IMR-90 (cell line): ENCODE measurements around the gene PDHB.

Experiments used
- CTCF ChIP-seq: conservative IDR thresholded peaks from 2 replicates; pipeline ENCODE4 v1.5.1; 2012; ENCODE audit warnings: mild to moderate bottlenecking, low read depth, low read length, improper control_type of control experiment
- MAFK ChIP-seq: IDR thresholded peaks from 2 replicates; pipeline ENCODE4 v1.6.1; 2012; ENCODE audit warnings: low read depth, low read length, improper control_type of control experiment
- MAZ ChIP-seq: IDR thresholded peaks from 2 replicates; pipeline ENCODE4 v1.6.1; 2012; ENCODE audit warnings: low read depth, mild to moderate bottlenecking, low read length, improper control_type of control experiment, moderate library complexity, borderline replicate concordance
- RCOR1 ChIP-seq: IDR thresholded peaks from 2 replicates; pipeline ENCODE4 v1.6.1; 2012; ENCODE audit warnings: mild to moderate bottlenecking, low read length, improper control_type of control experiment; ENCODE audit not compliant: insufficient replicate concordance
- SMC3 ChIP-seq: fragments of 150-350 bp; IDR thresholded peaks from 2 replicates; pipeline ENCODE4 v1.6.1; 2016; ENCODE audit warnings: low read depth, mild to moderate bottlenecking, antibody characterized with exemption, low read length, moderate library complexity

GRCh38 chr3:58466899-58467563, 33.4 kb upstream of the PDHB start:
- TF ChIP-seq MAFK: no peak
- no peak for TF ChIP-seq MAZ
- TF ChIP-seq CTCF: no peak
- no peak for TF ChIP-seq SMC3
- no peak for TF ChIP-seq RCOR1
